ENCODE measurements around the gene PDIA2. TPM values are rescaled to one million over a fixed set of nuclear protein-coding genes. Genes with fewer than 3 reads are reported as not detected.
A peak's percentile ranks its signal among the peaks of the same experiment; 100 is the strongest.

The PDIA2 gene
- total RNA-seq, 1 experiment from 2014 or later = 0.18 TPM

DNA sequence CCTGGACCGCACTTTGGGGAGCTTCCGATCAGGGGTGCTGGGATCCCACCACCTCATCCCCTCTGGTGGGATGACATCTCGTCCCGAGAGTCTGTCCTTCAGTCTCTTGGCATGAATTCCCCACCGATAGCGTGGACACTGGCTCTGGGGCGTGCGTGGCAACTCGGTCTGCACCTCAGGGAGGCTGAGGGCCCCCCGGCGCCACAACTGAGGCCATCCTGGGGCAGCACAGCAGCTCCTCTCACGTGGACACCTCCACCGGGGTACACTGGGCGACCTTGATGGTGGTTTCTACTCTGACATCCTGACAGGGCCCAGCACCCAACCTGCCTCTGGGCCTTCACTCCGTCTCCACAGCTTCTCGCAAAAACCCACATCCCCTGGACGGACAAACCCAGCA, 8.6 kb downstream of the PDIA2 start:
- Histone ChIP-seq H3K27ac (no peak overlapping the region), H3K36me3 (peaks cover 23% of the 10 kb centered on the region), H3K4me3 (no peak overlapping the region), H3K4me1 (no peaks in the 10 kb centered on the region), H3K9me3 (replicated peaks) (peaks cover 1% of the 10 kb centered on the region; the same call in 1 of the 2 replicates), H3K27me3 (no peaks in the 10 kb centered on the region)
- DNase-seq = no peak

DNA sequence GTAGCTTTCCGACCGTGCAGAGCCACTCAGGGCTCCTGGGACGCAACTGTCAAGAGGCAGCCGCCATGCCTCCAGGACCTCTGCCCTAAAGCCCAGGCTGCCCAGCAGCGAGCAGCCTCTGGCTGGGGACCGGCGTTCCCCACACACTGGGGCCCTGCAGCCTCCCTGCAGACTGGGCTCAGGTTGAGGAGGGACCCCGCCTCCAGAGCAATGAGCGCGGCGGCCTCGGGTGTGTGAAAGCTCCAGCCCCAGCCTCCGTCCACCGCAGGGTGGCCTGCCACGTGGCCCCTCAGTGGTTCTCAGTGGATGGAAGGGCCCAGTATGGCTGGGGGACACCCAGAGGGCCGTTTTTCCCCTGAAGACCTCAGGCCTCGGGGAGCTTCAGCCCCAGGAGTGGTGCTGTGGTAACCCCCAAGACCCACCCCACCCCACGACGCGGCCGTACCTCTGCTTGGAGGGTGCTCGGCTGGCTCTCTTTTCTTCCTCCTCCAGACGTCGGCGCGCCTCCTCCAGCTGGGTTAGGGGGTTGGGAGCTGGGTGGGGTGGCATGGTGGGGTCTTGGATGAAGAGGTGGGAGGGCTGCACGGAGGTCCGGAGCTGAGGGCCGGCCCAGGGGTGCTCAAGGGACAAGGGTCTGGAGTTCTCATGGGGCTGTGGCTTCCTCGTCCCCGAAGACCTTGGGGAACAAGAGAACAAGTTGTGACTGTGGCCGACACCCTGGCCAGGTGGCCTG, 10.2 kb downstream of the PDIA2 start:
- Histone ChIP-seq H3K36me3 (peaks cover 11% of the 10 kb centered on the region; the same call in 1 of the 2 replicates), H3K9me3 (replicated peaks) (no peaks in the 10 kb centered on the region), H3K4me3 (no peak overlapping the region), H3K27me3 (no peaks in the 10 kb centered on the region), H3K4me1 (no peaks in the 10 kb centered on the region), H3K27ac (no peak overlapping the region)
- no peak for DNase-seq

DNA sequence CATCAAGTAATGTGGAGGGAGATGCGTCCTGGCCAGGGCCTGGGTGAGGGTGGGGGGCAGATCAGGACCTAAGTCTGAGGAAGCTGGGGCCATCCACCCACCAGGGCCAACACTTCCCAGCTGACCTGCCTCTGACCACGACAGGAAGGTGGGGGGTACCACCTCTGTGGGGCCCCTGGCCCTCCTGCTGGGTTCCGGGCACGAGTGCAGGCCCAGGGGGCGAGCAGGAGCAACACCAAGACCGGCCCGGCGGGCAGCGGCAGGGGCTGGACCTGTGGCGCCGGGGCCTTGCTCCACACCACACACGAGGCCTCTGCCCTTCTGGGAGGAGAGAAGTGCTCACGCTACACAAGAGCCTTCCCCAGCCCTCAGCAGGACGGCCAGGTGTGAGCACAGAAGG, 13.3 kb downstream of the PDIA2 start:
- Histone ChIP-seq H3K9me3 (replicated peaks) (no peaks in the 10 kb centered on the region), H3K4me1 (no peaks in the 10 kb centered on the region), H3K27me3 (no peaks in the 10 kb centered on the region), H3K27ac (no peak overlapping the region), H3K4me3 (no peak overlapping the region), H3K36me3 (peaks cover 4% of the 10 kb centered on the region; the same call in 1 of the 2 replicates)
- no peak for DNase-seq

DNA sequence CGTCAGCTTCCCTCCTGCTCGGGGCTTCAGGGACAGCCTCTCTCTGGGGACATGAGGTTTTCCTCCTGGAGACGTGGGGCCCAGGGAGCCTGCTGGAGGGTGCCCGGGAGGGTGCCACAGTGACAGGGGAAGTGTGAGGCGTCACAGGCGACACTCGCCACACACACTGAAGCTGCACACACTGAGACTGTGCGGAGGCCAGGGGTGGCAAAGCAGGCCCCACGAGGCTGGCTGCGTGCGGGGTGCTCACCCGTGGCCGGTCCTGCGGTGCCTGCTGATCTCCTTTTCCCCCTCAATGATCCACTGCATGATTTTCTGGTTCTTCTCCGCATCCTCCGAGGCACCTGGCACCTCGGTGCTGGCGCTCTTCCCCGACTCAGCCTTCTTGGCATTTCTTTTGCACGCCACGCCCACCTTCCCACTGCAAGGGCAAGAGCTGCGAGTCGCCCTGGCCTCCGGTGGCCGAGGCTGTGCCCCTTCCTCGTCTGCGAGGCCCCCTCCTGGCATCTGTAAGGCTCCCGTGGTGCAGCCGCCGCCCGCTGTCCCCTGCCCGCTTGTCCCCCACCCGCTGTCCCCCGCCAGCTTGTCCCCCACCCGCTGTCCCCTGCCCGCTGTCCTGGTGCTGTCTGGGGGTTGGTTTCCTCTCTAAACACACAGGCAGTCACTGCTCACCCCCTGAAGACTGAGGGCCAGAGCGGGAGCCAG, 14.0 kb downstream of the PDIA2 start:
- Histone ChIP-seq H3K27ac (no peak overlapping the region), H3K9me3 (replicated peaks) (no peaks in the 10 kb centered on the region)
- DNase-seq = no peak

DNA sequence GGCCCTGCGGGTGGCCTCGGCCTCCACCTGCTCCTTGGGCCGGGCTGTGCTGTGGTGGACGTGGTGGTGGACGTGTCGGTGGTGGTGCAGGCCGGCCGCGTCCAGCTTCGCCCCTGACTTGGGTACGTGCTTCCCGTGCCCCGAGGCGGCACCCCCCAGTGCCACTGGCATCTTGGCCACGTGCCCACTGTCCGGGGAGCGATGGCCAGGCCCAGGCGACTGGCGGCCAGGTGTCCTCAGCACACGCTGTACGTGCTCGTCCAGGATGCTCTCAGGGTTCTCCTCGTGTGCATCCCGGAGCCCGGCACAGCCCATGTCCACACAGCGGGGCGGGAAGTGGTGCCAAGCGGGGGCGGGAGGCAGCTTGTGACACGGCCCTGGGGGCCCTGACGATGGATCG, 14.9 kb downstream of the PDIA2 start:
- Histone ChIP-seq H3K27ac (no peak overlapping the region), H3K4me1 (no peaks in the 10 kb centered on the region), H3K27me3 (no peaks in the 10 kb centered on the region), H3K4me3 (no peak overlapping the region), H3K36me3 (peaks cover 4% of the 10 kb centered on the region; the same call in 1 of the 2 replicates), H3K9me3 (replicated peaks) (no peaks in the 10 kb centered on the region)
- no peak for DNase-seq

More for the DNA sequence above, 14.0 kb downstream of the PDIA2 start:
- Histone ChIP-seq H3K27me3 (no peaks in the 10 kb centered on the region), H3K4me3 (no peak overlapping the region), H3K4me1 (no peaks in the 10 kb centered on the region), H3K36me3 (peaks cover 4% of the 10 kb centered on the region; the same call in 1 of the 2 replicates)

DNA sequence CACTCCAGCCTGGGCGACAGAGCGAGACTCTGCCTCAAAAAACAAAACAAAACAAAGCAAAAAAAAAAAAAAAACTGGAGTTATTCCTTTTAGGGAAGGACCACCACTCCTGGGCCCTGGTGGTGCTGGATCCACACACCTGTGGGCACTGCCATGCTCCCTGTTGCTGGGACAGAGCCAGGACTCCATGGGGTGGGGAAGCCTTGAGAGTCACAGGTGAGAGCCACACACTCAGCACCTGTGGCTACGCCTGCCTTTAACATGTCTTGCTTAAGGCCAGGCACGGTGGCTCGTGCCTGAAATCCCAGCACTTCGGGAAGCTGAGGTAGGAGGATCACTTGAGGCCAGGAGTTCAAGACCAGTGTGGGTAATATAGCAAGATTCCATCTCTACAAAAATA, 18.3 kb downstream of the PDIA2 start:
- DNase-seq = no peak

DNA sequence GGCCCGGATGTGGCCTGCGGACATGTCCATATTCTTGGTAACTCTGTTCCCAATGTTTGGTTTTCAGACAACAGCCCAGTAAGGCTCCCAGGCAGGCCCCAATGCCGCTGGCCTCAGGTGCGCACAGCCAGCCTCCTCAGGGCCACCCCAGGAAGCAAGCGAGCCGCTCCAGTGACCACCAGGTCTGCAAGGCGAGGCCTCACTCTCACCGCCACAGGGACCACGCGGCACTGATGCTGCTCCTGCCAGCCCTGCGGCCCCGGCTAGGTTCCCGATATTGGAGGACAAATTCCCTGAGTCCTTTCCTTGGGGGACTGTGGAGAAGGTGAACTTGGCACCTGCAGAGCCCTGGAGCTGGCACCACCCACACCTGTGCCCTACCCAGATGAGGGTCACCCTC, 19.0 kb downstream of the PDIA2 start:
- no peak overlapping the region for H3K27ac ChIP-seq
- H3K4me1 ChIP-seq = peaks cover 9% of the 10 kb centered on the region
- H3K9me3 ChIP-seq (replicated peaks) = no peaks in the 10 kb centered on the region
- no peak for DNase-seq
- H3K36me3 ChIP-seq = peaks cover 6% of the 10 kb centered on the region; the same call in 1 of the 2 replicates
- H3K27me3 ChIP-seq = no peaks in the 10 kb centered on the region
- H3K4me3 ChIP-seq = no peak overlapping the region

More for the DNA sequence above, 18.3 kb downstream of the PDIA2 start:
- no peaks in the 10 kb centered on the region for H3K27me3 ChIP-seq
- H3K27ac ChIP-seq = no peak overlapping the region
- H3K4me3 ChIP-seq = no peak overlapping the region
- no peaks in the 10 kb centered on the region for H3K9me3 ChIP-seq (replicated peaks)
- H3K36me3 ChIP-seq = peaks cover 6% of the 10 kb centered on the region; the same call in 1 of the 2 replicates
- H3K4me1 ChIP-seq = peaks cover 4% of the 10 kb centered on the region

DNA sequence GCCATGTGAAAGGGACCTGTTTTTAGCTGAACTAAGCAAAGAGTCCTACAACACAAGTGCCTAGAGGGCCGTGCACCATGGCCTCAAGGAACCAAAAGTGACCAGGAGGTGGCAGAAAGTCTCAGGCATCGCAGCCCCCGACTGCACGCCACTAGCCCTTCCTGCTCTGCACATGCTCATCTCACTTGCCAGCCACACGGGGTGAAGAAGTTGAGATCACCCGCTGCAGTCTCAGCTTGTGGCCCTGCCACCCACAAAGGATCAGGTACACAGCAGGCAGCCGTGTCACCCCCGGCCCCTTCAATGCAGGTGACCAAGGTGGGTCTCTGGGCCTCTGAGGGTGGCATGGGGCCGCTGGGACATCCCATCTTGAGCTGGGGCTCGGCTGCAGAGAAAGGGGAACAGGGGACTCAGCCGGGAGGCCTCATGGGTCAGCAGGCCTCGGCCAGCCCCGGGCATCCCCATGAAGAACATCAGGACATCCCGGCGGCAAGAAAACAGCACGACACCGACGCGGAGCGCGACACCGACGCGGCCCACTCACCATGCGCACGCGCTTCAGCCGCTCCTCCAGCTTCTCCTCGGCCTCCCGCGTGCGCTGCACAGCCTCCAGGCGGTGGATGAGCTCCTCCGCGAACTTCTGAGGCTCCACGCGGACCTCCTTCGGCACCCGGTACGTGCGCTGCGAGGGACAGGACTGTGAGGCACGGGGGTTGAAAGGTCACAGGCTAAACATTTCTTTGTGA, 21.0 kb downstream of the PDIA2 start:
- H3K27ac ChIP-seq = no peak overlapping the region
- H3K36me3 ChIP-seq = peaks cover 5% of the 10 kb centered on the region; the same call in 1 of the 2 replicates
- DNase-seq = no peak
- peaks cover 9% of the 10 kb centered on the region for H3K4me1 ChIP-seq
- H3K27me3 ChIP-seq = no peaks in the 10 kb centered on the region
- no peak overlapping the region for H3K4me3 ChIP-seq
- no peaks in the 10 kb centered on the region for H3K9me3 ChIP-seq (replicated peaks)

DNA sequence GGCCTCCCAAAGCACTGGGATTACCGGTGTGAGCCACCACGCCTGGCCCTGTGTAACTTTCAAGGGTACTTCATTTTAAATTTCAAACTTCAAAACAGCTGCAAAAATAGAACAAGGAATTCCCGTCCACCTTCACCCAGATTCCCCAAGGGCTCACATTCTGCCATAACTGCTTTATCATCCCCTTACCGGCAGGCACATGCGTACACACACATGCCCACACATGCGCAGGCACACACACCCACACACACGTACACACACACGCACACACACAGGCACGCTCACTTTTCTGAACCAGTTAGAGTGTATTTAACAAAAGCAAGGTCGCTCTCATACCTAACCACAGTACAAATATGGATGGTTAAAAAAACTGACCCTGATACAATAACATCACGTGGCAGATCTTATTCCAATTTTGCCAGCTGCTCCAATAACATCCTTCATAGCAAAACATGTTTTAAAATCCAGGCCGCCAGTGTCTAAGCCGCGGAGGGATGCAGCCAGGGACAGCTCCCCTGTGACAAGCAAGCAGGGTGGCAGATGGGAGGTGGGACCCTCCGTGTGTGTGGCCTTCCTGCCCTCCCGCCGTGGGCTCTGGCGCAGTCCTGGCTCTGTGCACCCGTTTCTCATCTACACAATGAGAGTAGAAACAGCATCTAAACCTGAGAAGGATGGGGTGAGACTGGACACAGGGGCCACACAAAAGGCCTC, 23.1 kb downstream of the PDIA2 start:
- peaks cover 9% of the 10 kb centered on the region for H3K4me1 ChIP-seq
- peaks cover 2% of the 10 kb centered on the region; the same call in 1 of the 2 replicates for H3K36me3 ChIP-seq
- H3K27me3 ChIP-seq = no peaks in the 10 kb centered on the region
- no peaks in the 10 kb centered on the region for H3K9me3 ChIP-seq (replicated peaks)
- H3K27ac ChIP-seq = peak overlapping the region; percentile 49; the same call in 1 of the 2 replicates
- no peak overlapping the region for H3K4me3 ChIP-seq
- DNase-seq = peak; percentile 47 to 50

DNA sequence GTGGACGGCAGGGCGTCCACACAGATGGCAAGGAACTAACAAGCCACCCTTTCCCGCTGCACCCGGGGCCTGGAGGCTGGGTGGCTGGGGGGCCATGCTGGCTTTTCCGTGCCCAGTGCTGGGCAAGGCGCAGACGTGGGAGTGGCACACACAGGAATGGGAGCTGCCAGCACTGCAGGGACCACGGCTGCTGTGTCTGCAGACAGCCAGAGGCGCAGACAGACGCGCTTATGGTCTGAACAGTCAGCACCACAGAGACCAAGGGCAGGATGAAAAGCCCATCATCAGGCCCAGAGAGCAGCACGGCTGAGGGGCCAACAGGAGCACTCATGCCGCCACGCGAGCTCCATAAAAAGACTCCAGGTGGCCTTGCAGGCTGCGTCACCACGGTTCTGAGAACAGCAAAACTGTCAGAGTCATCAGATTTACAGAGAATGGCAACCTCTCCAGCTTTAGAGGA, 24.0 kb downstream of the PDIA2 start:
- Histone ChIP-seq H3K4me1 (peaks cover 9% of the 10 kb centered on the region), H3K36me3 (peaks cover 2% of the 10 kb centered on the region; the same call in 1 of the 2 replicates), H3K9me3 (replicated peaks) (no peaks in the 10 kb centered on the region), H3K4me3 (no peak overlapping the region), H3K27me3 (no peaks in the 10 kb centered on the region), H3K27ac (0 out of 2 replicates have a peak overlapping the region, but pooled peaks have one; percentile 49)
- no peak for DNase-seq

DNA sequence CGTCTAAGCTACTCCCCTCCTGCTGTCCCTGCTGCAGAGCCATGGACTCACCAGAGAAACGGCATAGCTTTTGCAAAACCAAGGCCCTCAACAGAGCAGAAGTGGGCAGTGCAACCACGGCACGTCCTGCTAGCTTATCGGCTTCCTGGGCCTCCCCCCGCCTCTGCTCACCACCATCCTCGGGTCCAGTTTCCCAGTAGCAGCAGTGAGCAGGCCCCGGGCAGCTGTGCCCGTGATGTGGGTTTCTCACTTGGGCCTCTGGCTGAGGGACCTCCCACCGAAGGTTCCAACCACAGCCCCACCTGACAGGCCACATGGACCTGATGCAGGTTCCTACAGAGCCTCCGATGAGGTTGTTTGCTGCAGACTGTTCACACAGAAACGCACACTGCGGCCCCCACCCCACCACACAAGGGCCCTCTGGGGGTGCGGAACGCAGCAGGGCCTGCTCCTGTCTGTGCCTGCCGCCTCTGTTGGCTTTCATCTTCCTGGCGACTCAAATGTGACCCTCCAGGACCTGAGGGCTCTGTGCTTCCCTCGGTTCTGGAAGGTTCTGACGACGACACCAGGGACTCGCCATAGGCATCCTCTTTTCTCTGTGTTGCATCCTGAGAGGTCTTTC, 24.8 kb downstream of the PDIA2 start:
- no peak overlapping the region for H3K27ac ChIP-seq
- DNase-seq = no peak
- no peaks in the 10 kb centered on the region for H3K27me3 ChIP-seq
- peaks cover 9% of the 10 kb centered on the region for H3K4me1 ChIP-seq
- no peak overlapping the region for H3K4me3 ChIP-seq
- no peaks in the 10 kb centered on the region for H3K9me3 ChIP-seq (replicated peaks)
- H3K36me3 ChIP-seq = peaks cover 2% of the 10 kb centered on the region; the same call in 1 of the 2 replicates

DNA sequence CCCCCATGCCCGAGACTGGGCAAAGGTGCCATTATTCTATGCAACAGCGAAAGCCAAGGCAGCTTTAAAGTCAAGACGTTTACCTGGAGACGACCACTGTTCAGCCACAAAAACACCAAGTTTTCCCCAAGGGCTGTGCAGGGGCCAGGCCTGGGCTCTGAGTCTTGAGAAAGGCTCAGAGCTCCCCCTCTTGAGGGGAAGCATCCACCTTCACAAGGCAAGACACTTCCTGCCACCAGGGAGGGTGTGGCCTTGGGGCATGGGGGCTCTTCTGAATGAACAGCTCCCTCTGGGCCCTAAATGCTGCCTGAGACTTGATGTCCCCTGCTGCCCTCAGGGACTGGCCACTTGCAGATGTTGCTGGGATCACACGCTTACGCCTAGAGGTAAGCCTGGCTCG, 26.5 kb downstream of the PDIA2 start:
- no peaks in the 10 kb centered on the region for H3K27me3 ChIP-seq
- peaks cover 9% of the 10 kb centered on the region for H3K4me1 ChIP-seq
- H3K4me3 ChIP-seq = no peak overlapping the region
- H3K36me3 ChIP-seq = no peaks in the 10 kb centered on the region; the same call in 1 of the 2 replicates
- H3K9me3 ChIP-seq (replicated peaks) = no peaks in the 10 kb centered on the region
- H3K27ac ChIP-seq = no peak overlapping the region
- no peak for DNase-seq

DNA sequence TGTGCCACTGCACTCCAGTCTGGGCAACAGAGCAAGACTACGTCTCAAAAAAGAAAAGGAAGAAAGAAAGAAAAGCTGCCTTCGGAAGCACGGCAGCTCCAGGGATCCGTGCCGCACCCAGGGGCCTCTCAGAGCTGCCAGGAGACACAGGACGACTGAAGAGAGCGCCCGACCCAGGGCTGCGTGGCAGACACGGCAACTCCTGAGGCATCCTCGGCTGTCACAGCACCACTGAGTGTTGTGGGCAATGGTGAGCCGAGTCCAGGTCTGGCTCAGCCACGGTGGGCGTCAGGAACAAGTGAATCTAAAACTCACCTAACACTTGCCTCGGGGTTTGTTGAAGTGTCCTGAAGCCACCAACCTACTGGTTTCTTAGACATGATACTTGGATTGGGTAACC, 28.8 kb downstream of the PDIA2 start:
- H3K36me3 ChIP-seq = no peaks in the 10 kb centered on the region

DNA sequence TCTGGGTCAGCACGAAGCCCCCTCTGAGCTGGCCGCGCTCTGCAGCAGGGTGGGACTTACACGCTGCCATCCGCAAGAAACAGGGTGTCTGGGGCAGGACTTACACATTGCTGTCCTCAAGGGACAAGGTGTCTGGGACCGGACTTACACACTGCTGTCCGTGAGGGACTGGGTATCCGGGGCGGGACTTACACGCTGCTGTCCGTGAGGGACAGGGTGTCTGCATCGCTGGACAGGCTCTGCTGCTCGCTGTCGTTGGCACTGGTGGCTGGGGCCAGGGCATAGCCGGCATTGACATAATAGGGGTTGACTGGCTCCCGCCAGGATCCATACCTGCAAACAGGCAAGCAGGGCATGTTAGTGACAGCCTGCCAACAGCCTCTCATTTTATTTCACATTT, 31.4 kb downstream of the PDIA2 start:
- Histone ChIP-seq H3K36me3 (no peaks in the 10 kb centered on the region), H3K4me1 (no peaks in the 10 kb centered on the region), H3K9me3 (replicated peaks) (no peaks in the 10 kb centered on the region), H3K27me3 (no peaks in the 10 kb centered on the region), H3K4me3 (no peak overlapping the region), H3K27ac (no peak overlapping the region)
- DNase-seq = no peak

More for the DNA sequence above, 28.8 kb downstream of the PDIA2 start:
- no peak for DNase-seq
- H3K4me1 ChIP-seq = peaks cover under 1% of the 10 kb centered on the region; the same call in 1 of the 2 replicates
- no peaks in the 10 kb centered on the region for H3K27me3 ChIP-seq
- H3K27ac ChIP-seq = no peak overlapping the region
- H3K9me3 ChIP-seq (replicated peaks) = no peaks in the 10 kb centered on the region
- no peak overlapping the region for H3K4me3 ChIP-seq

Measured in SJCRH30 (cell line).